SK-N-SH (cell line): Measurements from ENCODE around the gene NHERF2.

Experiments used
- CTCF ChIP-seq: fragments of 200-600 bp; sonication (generic); IDR thresholded peaks from 2 replicates; pipeline ENCODE4 v1.6.1; 2017; ENCODE audit warnings: antibody characterized with exemption, mild to moderate bottlenecking, moderate library complexity
- EP300 ChIP-seq, 2 experiments: IDR thresholded peaks; 2 replicates each; pipeline versions ENCODE4 v1.4.0 to v1.6.1; 2012; ENCODE audit warnings: borderline replicate concordance in 1 of 2, low read depth in 1 of 2, low read length in 1 of 2
- EZH2phosphoT487 ChIP-seq: fragments of 200-600 bp; sonication (generic); IDR thresholded peaks from 2 replicates; pipeline ENCODE4 v1.6.1; 2017; ENCODE audit warnings: low read depth, mixed run types, mild to moderate bottlenecking, antibody characterized with exemption, moderate library complexity, borderline replicate concordance
- GABPA ChIP-seq: IDR thresholded peaks from 2 replicates; pipeline ENCODE4 v1.4.0; 2012; ENCODE audit warnings: low read depth, mild to moderate bottlenecking
- JUND ChIP-seq: IDR thresholded peaks from 2 replicates; pipeline ENCODE4 v1.4.0; 2012
- MAX ChIP-seq: IDR thresholded peaks from 2 replicates; pipeline ENCODE4 v1.4.0; 2012; ENCODE audit warnings: low read depth
- POLR2AphosphoS5 ChIP-seq: IDR thresholded peaks from 2 replicates; pipeline ENCODE4 v1.6.1; 2012; ENCODE audit warnings: low read depth, low read length
- RAD21 ChIP-seq: IDR thresholded peaks from 2 replicates; pipeline ENCODE4 v1.6.1; 2012; ENCODE audit warnings: mild to moderate bottlenecking, low read length
- SMC3 ChIP-seq: IDR thresholded peaks from 2 replicates; pipeline ENCODE4 v1.6.1; 2012; ENCODE audit warnings: low read depth, low read length, improper control_type of control experiment
- TAF1 ChIP-seq: IDR thresholded peaks from 2 replicates; pipeline ENCODE4 v1.6.1; 2012; ENCODE audit warnings: low read depth, mild to moderate bottlenecking, low read length, moderate library complexity, borderline replicate concordance
- USF2 ChIP-seq: fragments of 150-350 bp; IDR thresholded peaks from 2 replicates; pipeline ENCODE4 v1.6.1; 2017; ENCODE audit warnings: antibody characterized with exemption, low read length, low read depth, borderline replicate concordance
- YY1 ChIP-seq: IDR thresholded peaks from 2 replicates; pipeline ENCODE4 v1.4.0; 2012; ENCODE audit warnings: low read depth, mild to moderate bottlenecking
- ZBTB33 ChIP-seq: IDR thresholded peaks from 2 replicates; pipeline ENCODE4 v1.4.0; 2012; ENCODE audit warnings: low read depth, borderline replicate concordance

- TF ChIP-seq EZH2phosphoT487 (no peak), TAF1 (no peak), USF2 (no peak), YY1 (no peak), CTCF (no peak), JUND (no peak), SMC3 (no peak), EP300 (IDR thresholded peaks at IDR 0.05; ENCODE audit: borderline replicate concordance in 1 of 2, low read depth in 1 of 2, low read length in 1 of 2) (no peak), ZBTB33 (no peak), POLR2AphosphoS5 (no peak), GABPA (no peak), MAX (no peak), RAD21 (no peak)
These were observed 11.4 kb upstream of the NHERF2 start for GRCh38 chr16:2015117-2015946.
